ENCODE measurements around the gene RFXANK. TPM values are rescaled to one million over a fixed set of nuclear protein-coding genes. Genes with fewer than 3 reads are reported as not detected.

RFXANK gene
- total and polyA plus RNA-seq, 9 of the 15 experiments (the other 6 are each of a cell fraction or from before 2014, with no cell fraction given) = 68.6 to 181 (median 150) TPM

DNA sequence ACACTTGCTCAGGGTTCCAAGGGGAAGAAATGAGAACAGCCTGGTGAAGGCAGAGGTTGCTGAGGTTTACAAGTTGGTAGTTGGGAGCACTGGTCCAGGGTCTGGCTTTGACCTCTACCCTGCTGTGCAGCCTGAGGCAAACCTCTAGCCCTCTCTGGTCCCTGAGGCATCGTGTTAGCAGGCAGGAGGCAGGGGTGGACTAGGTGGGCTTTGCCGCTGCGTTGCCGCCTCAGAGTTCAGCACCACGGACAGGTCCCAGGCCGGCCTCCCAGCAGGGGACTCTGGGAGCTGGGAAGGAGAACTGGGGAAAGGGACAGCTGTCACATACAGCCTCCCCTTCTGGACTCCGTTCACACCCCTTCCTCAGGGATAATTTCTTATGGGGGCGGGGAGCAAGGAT is 22.8 kb downstream of the RFXANK start (continued):
- TF ChIP-seq, protein P1, sequence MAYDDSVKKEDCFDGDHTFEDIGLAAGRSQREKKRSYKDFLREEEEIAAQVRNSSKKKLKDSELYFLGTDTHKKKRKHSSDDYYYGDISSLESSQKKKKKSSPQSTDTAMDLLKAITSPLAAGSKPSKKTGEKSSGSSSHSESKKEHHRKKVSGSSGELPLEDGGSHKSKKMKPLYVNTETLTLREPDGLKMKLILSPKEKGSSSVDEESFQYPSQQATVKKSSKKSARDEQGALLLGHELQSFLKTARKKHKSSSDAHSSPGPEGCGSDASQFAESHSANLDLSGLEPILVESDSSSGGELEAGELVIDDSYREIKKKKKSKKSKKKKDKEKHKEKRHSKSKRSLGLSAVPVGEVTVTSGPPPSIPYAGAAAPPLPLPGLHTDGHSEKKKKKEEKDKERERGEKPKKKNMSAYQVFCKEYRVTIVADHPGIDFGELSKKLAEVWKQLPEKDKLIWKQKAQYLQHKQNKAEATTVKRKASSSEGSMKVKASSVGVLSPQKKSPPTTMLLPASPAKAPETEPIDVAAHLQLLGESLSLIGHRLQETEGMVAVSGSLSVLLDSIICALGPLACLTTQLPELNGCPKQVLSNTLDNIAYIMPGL (CRISPR knock-in tag; IDR thresholded peaks at IDR 0.05) = no peak
- TF ChIP-seq ZBTB17 (CRISPR knock-in tag; IDR thresholded peaks at IDR 0.05) (no peak), ZNF583 (CRISPR knock-in tag; IDR thresholded peaks at IDR 0.05) (no peak), ZNF354B (CRISPR knock-in tag; IDR thresholded peaks at IDR 0.05) (no peak), RNF2 (IDR thresholded peaks at IDR 0.05) (no peak), STAT5B (CRISPR knock-in tag; IDR thresholded peaks at IDR 0.05) (no peak), POLR3A (IDR thresholded peaks at IDR 0.05; ENCODE audit: borderline replicate concordance, extremely low read depth, insufficient read depth, insufficient read length) (no peak), ZNF668 (CRISPR knock-in tag; IDR thresholded peaks at IDR 0.05) (no peak), EHMT2 (IDR thresholded peaks at IDR 0.05) (peak; percentile 97), ZNF3 (CRISPR knock-in tag; IDR thresholded peaks at IDR 0.05) (no peak), DDX20 (tag; IDR thresholded peaks at IDR 0.05; ENCODE audit: low read depth) (no peak), NONO (IDR thresholded peaks at IDR 0.05; ENCODE audit: low read depth in 2 of 2, low read length in 1 of 2) (no peak)
- TF ChIP-seq, protein P2, sequence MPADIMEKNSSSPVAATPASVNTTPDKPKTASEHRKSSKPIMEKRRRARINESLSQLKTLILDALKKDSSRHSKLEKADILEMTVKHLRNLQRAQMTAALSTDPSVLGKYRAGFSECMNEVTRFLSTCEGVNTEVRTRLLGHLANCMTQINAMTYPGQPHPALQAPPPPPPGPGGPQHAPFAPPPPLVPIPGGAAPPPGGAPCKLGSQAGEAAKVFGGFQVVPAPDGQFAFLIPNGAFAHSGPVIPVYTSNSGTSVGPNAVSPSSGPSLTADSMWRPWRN (IDR thresholded peaks at IDR 0.05; ENCODE audit: low read depth) = no peak
- TF ChIP-seq, protein P3, sequence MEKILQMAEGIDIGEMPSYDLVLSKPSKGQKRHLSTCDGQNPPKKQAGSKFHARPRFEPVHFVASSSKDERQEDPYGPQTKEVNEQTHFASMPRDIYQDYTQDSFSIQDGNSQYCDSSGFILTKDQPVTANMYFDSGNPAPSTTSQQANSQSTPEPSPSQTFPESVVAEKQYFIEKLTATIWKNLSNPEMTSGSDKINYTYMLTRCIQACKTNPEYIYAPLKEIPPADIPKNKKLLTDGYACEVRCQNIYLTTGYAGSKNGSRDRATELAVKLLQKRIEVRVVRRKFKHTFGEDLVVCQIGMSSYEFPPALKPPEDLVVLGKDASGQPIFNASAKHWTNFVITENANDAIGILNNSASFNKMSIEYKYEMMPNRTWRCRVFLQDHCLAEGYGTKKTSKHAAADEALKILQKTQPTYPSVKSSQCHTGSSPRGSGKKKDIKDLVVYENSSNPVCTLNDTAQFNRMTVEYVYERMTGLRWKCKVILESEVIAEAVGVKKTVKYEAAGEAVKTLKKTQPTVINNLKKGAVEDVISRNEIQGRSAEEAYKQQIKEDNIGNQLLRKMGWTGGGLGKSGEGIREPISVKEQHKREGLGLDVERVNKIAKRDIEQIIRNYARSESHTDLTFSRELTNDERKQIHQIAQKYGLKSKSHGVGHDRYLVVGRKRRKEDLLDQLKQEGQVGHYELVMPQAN (IDR thresholded peaks at IDR 0.05; ENCODE audit: borderline replicate concordance) = no peak
- TF ChIP-seq, protein P4, sequence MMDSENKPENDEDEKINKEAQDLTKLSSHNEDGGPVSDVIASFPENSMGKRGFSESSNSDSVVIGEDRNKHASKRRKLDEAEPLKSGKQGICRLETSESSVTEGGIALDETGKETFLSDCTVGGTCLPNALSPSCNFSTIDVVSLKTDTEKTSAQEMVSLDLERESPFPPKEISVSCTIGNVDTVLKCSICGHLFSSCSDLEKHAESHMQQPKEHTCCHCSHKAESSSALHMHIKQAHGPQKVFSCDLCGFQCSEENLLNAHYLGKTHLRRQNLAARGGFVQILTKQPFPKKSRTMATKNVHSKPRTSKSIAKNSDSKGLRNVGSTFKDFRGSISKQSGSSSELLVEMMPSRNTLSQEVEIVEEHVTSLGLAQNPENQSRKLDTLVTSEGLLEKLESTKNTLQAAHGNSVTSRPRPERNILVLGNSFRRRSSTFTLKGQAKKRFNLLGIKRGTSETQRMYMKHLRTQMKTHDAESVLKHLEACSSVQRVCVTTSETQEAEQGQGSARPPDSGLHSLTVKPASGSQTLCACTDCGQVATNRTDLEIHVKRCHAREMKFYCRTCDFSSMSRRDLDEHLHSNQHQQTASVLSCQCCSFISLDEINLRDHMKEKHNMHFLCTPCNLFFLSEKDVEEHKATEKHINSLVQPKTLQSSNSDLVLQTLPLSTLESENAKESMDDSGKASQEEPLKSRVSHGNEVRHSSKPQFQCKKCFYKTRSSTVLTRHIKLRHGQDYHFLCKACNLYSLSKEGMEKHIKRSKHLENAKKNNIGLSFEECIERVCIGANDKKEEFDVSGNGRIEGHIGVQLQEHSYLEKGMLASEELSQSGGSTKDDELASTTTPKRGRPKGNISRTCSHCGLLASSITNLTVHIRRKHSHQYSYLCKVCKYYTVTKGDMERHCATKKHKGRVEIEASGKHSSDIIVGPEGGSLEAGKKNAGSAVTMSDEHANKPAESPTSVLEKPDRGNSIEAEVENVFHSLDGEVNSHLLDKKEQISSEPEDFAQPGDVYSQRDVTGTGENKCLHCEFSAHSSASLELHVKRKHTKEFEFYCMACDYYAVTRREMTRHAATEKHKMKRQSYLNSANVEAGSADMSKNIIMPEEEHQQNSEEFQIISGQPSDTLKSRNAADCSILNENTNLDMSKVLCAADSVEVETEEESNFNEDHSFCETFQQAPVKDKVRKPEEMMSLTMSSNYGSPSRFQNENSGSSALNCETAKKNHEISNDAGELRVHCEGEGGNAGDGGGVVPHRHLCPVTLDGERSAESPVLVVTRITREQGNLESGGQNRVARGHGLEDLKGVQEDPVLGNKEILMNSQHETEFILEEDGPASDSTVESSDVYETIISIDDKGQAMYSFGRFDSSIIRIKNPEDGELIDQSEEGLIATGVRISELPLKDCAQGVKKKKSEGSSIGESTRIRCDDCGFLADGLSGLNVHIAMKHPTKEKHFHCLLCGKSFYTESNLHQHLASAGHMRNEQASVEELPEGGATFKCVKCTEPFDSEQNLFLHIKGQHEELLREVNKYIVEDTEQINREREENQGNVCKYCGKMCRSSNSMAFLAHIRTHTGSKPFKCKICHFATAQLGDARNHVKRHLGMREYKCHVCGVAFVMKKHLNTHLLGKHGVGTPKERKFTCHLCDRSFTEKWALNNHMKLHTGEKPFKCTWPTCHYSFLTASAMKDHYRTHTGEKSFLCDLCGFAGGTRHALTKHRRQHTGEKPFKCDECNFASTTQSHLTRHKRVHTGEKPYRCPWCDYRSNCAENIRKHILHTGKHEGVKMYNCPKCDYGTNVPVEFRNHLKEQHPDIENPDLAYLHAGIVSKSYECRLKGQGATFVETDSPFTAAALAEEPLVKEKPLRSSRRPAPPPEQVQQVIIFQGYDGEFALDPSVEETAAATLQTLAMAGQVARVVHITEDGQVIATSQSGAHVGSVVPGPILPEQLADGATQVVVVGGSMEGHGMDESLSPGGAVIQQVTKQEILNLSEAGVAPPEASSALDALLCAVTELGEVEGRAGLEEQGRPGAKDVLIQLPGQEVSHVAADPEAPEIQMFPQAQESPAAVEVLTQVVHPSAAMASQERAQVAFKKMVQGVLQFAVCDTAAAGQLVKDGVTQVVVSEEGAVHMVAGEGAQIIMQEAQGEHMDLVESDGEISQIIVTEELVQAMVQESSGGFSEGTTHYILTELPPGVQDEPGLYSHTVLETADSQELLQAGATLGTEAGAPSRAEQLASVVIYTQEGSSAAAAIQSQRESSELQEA (IDR thresholded peaks at IDR 0.05; ENCODE audit: low read depth) = no peak

All from K562 (cell line).